Choroid plexus epithelial cell (primary cell): Measurements from ENCODE around the gene DOCK10.
A peak's percentile ranks its signal among the peaks of the same experiment; 100 is the strongest.

ENCODE experiments used
- DNase-seq: peaks from one replicate; pipeline ENCODE4 v3.0.0-alpha.2; 2010; ENCODE audit warnings: low read depth
- H3K4me3 ChIP-seq: 2 replicates; pipeline ENCODE4 v1.5.1; 2011; ENCODE audit warnings: low read depth, mild to moderate bottlenecking, control low read depth, low read length, moderate library complexity
- TF ChIP-seq, protein P1 (sequence below): conservative IDR thresholded peaks from 2 replicates; pipeline ENCODE4 v1.5.1; 2011; ENCODE audit warnings: low read depth, mild to moderate bottlenecking, control low read depth, inconsistent platforms, low read length, moderate library complexity

The DOCK10 gene

DNA sequence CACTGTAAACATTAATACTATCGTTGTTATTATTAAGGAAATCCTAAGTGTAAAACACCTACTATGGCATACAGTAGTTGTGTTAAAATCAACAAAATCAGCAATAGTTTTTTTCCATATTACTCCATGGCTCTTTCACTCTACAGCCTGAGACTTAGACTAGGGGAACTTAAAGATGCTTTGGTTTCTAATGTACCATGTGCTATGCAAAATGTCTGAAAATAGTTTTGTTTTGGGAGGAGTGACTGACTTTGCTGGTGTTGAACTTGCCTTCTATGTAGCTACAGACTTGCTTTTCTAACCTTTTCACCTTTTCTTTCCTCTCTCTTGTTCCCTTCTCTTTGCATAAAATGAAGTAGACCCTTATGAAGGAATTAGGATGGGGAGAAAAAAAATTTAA lies 167.1 kb downstream of the DOCK10 start:
- no peak for DNase-seq
- no peak overlapping the region for H3K4me3 ChIP-seq
- TF ChIP-seq, protein P1, sequence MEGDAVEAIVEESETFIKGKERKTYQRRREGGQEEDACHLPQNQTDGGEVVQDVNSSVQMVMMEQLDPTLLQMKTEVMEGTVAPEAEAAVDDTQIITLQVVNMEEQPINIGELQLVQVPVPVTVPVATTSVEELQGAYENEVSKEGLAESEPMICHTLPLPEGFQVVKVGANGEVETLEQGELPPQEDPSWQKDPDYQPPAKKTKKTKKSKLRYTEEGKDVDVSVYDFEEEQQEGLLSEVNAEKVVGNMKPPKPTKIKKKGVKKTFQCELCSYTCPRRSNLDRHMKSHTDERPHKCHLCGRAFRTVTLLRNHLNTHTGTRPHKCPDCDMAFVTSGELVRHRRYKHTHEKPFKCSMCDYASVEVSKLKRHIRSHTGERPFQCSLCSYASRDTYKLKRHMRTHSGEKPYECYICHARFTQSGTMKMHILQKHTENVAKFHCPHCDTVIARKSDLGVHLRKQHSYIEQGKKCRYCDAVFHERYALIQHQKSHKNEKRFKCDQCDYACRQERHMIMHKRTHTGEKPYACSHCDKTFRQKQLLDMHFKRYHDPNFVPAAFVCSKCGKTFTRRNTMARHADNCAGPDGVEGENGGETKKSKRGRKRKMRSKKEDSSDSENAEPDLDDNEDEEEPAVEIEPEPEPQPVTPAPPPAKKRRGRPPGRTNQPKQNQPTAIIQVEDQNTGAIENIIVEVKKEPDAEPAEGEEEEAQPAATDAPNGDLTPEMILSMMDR = no peak

DNA sequence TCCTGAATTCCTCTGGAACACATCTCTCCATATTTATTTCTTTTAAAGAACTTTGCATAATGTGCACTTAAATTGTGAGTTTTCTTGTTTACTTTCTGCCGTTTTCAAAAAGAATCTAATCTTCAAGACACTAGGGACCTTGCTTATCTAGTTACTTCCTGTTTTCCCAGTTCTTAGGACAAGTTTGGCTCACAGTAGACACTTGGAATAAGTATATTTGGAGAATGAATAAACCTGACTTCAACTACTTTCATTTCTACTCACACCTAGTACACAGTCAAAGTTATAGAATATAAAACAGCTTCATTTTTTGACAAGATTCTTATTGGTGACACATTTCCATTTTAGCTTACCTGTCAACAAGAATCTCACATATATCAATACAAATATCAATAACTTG lies 170.5 kb downstream of the DOCK10 start:
- TF ChIP-seq, protein P1 = no peak
- DNase-seq = no peak
- H3K4me3 ChIP-seq = no peak overlapping the region

DNA sequence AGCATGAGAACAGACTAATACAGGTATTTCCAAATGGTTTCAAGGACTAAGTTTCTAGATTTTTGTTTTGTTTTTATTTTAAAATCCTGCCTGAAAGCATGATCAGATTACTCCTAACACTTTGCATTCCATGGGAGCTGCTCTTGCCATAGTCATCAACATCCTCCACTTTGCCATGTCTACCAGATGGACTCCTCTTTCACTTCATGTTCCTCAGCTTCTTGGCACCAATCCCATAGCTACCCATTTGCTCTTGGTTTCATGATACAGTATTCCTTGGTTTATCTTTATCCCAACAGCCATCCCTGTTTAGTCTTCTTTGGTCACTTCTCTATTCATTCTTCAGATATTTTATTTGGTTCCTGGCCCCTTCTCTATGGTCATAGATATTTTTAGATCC lies 171.9 kb downstream of the DOCK10 start:
- DNase-seq = peak; percentile 42
- TF ChIP-seq, protein P1 = no peak
- no peak overlapping the region for H3K4me3 ChIP-seq

DNA sequence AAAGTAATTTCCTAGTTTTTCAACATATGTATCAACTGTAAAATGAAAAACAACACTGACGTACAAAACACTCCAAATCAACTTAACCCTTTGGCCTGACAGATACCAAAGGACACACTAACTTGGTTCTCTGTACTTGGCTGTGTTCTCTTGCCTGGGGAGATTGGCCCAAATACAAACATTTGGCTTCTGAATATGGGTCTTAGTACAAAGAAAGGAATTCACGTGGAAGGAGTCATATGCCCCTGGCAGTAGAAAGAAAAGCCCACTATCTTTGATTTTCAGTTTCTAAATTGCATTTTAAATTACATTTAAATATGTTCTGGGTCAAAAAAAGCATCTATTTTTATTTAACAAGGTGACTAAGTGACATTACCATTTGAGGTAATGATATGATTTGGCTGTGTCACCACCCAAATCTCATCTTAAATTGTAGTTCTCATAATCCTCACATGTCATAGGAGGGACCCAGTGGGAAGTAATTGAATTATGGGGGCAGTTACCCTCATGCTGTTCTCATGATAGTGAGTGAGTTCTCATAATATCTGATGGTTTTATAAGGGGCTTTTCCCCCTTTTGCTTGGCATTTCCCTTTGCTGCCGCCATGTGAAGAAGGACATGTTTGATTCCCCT lies 172.6 kb downstream of the DOCK10 start:
- TF ChIP-seq, protein P1 = no peak
- peak; percentile 98 for DNase-seq

DNA sequence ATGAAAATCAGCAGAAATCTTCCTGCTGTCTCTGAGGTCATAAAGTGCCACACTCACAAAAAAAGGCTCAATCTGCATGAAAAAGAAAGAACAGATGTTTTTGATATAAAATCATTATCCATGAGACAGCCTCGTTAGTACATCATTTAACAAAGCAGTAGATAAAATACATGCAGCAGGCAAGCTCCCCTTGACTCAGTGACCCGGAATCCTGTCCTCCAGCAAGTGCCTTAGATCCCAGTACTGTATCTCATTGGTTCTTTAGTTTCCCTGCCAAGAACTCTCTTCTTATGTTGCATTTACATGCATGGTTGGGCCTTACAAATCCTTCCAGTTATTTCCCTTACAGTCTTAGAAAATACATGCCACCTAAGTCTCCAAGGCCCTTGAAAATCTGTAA lies 177.3 kb downstream of the DOCK10 start:
- no peak overlapping the region for H3K4me3 ChIP-seq

More for the DNA sequence above, 172.6 kb downstream of the DOCK10 start:
- no peak overlapping the region for H3K4me3 ChIP-seq

DNA sequence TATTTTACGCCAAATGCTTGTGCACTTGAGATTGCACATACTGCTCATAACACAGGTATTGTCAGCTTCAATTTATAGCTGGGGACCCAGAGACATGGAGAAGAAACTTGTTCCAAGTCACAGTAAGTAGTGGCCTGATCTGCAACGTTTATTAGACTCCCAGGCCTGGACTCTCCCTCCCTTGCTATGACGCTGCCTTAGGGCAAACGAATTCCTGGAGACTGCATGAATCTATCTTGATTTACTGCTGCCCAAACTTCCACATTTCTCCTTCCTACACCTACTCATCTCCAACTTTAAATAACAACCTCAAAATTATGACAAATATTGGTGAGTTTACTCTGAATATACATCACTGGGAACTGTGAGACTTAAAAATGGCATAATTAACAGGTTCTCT lies 181.0 kb downstream of the DOCK10 start:
- TF ChIP-seq, protein P1 = no peak
- no peak overlapping the region for H3K4me3 ChIP-seq
- no peak for DNase-seq

More for the DNA sequence above, 177.3 kb downstream of the DOCK10 start:
- DNase-seq = peak; percentile 17
- TF ChIP-seq, protein P1 = no peak

DNA sequence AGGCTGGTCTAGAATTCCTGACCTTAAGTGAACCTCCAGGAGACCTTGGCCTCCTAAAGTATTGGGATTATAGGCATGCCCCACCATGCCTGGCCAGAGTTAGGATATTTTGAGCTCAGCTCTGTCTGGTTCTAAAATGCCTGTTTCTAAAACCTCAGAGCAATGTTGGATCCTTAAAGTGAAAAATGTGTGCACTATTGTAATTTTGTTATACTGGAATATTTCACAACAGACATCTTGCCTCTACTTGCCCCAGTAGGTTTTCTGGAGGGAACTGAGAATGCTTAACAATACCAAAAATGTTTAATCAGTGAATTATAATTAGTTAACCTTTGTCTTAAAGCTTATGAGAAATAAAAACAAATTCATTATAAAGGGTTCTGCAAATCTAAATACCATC lies 181.5 kb downstream of the DOCK10 start:
- no peak overlapping the region for H3K4me3 ChIP-seq
- no peak for DNase-seq
- TF ChIP-seq, protein P1 = no peak
